Activated naive CD4-positive, alpha-beta T cell treated with anti-CD3 and anti-CD28 coated beads, Interleukin-2, amount 50 U/mL, for 24 hours (primary cell): ENCODE measurements around the gene VAMP3.
A peak's percentile ranks its signal among the peaks of the same experiment; 100 is the strongest.

Experiments
- H3K27ac Mint-ChIP-seq: one replicate; pipeline ENCODE4 v1.8.0; 2021; ENCODE audit warnings: mild to moderate bottlenecking, mixed read lengths
- H3K27me3 Mint-ChIP-seq: one replicate; pipeline ENCODE4 v1.8.0; 2021; ENCODE audit warnings: mixed read lengths
- H3K36me3 Mint-ChIP-seq: one replicate; pipeline ENCODE4 v1.8.0; 2021; ENCODE audit warnings: mixed read lengths
- H3K4me1 Mint-ChIP-seq: one replicate; pipeline ENCODE4 v1.8.0; 2021; ENCODE audit warnings: mixed read lengths
- H3K4me3 Mint-ChIP-seq: one replicate; pipeline ENCODE4 v1.8.0; 2021; ENCODE audit warnings: mild to moderate bottlenecking, mixed read lengths
- H3K9me3 Mint-ChIP-seq: one replicate; pipeline ENCODE4 v1.8.0; 2021; ENCODE audit warnings: mixed read lengths

Gene VAMP3

DNA sequence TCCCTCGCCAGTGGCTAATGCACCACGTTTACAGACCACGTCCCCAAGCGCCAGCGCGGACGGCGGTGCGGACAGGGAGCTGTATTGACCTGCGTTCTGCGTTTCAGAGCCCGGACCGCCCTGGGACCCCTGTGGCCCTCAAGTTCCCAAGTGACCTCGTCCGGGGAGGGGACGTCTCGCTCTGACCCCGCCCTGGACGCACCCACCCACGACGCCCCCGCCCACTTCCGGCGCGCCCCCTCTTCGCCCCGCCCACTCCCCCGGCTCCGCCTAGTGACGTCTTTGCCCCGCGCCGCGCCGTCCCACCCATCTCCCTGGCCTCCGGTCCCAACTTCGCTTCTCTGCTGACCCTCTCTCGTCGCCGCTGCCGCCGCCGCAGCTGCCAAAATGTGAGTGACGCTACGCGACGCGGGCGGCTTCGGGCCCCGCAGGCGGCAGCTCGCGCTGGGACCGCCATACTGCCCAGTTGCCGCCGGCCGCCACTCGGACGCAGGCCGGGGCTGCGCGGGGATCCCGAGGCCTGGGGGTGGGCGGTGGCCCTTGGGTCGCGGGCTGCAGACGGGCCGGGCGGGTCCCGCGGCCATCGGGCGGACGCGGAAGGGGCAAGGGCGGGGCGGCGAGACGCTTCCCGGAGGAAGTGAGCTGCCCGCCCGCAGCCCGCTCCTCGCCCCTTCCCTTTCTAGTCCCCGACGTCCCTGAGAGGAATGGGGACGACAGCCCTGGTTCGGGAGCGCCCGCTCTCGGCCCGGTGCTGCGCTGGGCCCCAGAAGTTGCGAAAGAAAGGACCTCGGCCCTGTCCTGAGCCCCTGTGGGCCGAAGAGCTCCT lies at the start of gene VAMP3:
Gene VAMP3, plus strand, starts transcription at position 300 of the 826 bp plus-strand sequence. Its CDS starts 88 bp downstream, at position 388.
- Mint-ChIP-seq H3K27me3 (no peaks in the 10 kb centered on the region), H3K36me3 (peaks cover 4% of the 10 kb centered on the region), H3K9me3 (no peaks in the 10 kb centered on the region), H3K4me3 (peak within 1 kb of the TSS; percentile 92), H3K4me1 (peaks cover 41% of the 10 kb centered on the region), H3K27ac (peak within 1 kb of the TSS; percentile 62)

DNA sequence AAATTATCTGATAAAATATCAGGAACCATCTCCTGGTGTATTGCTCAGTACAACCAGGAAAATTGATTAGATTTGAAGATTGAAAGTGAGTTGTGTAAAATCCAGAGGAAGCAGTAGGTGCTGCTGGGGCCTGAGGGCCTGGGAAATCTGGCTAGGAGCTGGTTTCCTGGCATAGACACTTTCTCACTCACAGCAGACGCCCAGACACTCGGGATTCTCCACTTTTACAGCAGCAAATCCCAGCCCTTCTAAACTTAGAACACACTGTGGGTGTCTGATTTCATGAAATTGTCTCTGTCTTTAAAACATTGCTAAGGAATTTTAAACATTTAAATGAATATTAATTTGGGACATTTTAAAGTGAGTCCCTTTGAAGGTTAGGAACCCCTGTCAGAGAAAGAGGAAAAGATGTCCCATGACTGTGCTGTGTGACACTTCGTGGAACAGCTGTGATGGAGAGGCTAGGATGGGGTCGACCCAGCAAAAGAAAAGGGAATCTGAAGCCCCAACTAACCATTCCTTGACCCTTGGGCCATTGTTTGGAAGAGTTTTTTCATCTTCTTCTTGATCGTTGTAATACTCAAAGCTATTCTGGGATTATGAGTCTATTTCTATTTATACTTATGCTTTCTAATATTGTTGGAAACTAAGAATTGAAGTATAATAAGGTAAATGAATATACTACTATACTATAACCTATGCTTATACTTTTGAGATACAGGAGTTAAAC lies 49.0 kb upstream of the VAMP3 start:
- Mint-ChIP-seq H3K27ac (no peak overlapping the region), H3K9me3 (no peaks in the 10 kb centered on the region), H3K36me3 (no peaks in the 10 kb centered on the region), H3K4me1 (peaks cover 6% of the 10 kb centered on the region), H3K27me3 (peaks cover 8% of the 10 kb centered on the region), H3K4me3 (no peak overlapping the region)

DNA sequence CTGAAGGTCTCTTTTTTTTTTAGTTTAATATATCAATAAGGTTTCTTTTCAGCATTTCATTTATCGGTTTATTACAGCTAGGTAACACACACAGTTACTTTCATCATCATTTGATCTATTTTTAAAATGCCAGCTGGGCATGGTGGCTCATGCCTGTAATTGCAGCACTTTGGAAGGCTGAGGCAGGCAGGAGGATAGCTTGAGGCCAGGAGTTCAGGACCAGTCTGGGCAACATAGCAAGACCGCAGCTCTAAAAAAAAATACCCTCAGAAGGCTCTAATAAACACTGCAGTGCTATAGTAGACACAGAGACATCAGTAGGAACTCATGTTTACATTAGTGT lies 48.5 kb upstream of the VAMP3 start:
- peaks cover 6% of the 10 kb centered on the region for H3K4me1 Mint-ChIP-seq
- no peaks in the 10 kb centered on the region for H3K9me3 Mint-ChIP-seq
- peaks cover 8% of the 10 kb centered on the region for H3K27me3 Mint-ChIP-seq

GRCh38 chr1:7726623-7727022 lies 44.5 kb upstream of the VAMP3 start:
- Mint-ChIP-seq H3K36me3 (no peaks in the 10 kb centered on the region), H3K27me3 (peaks cover 7% of the 10 kb centered on the region)

More for the DNA sequence above, 48.5 kb upstream of the VAMP3 start:
- no peak overlapping the region for H3K27ac Mint-ChIP-seq
- no peak overlapping the region for H3K4me3 Mint-ChIP-seq
- no peaks in the 10 kb centered on the region for H3K36me3 Mint-ChIP-seq

DNA sequence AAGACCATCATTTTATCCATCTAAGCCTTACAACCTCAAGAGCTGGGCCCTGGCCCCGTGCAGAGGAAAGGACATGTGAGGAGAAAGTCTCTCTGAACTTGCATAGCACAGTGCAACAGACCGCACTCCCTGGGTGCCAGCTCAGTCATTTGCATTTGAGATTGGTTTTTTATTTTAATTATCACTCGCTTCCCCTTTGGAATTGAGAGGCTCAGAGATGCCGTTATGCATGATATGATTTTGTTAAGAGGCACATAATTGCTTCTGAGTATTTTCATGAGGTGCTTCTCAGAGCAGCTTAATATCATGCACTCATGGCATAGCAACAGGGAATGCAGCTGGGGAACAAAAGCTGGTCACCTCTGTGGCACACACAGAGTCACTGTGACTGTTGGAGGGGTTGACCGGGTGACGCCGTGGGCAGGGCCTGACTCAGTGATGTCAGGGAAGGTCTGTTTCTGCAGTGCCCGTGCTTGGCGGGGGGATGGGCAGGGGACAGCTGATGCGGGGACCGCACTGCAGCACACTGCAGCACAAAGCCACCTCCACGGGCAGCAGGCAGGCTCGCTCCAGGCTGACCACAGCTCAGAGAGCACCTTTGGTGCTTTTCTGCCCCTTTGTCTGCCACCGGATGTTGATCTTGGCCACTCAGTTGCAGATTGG lies 43.2 kb upstream of the VAMP3 start:
- Mint-ChIP-seq H3K27me3 (peaks cover 7% of the 10 kb centered on the region), H3K9me3 (no peaks in the 10 kb centered on the region), H3K36me3 (no peaks in the 10 kb centered on the region), H3K4me1 (peaks cover 6% of the 10 kb centered on the region), H3K27ac (no peak overlapping the region), H3K4me3 (no peak overlapping the region)

More at GRCh38 chr1:7726623-7727022, 44.5 kb upstream of the VAMP3 start:
- no peak overlapping the region for H3K27ac Mint-ChIP-seq
- no peak overlapping the region for H3K4me3 Mint-ChIP-seq
- peaks cover 6% of the 10 kb centered on the region for H3K4me1 Mint-ChIP-seq
- no peaks in the 10 kb centered on the region for H3K9me3 Mint-ChIP-seq

- Mint-ChIP-seq H3K4me1 (peaks cover 6% of the 10 kb centered on the region), H3K36me3 (no peaks in the 10 kb centered on the region), H3K27me3 (peaks cover 6% of the 10 kb centered on the region), H3K9me3 (no peaks in the 10 kb centered on the region), H3K4me3 (no peak overlapping the region), H3K27ac (no peak overlapping the region)
Measured at GRCh38 chr1:7729761-7730160, 41.3 kb upstream of the VAMP3 start.

DNA sequence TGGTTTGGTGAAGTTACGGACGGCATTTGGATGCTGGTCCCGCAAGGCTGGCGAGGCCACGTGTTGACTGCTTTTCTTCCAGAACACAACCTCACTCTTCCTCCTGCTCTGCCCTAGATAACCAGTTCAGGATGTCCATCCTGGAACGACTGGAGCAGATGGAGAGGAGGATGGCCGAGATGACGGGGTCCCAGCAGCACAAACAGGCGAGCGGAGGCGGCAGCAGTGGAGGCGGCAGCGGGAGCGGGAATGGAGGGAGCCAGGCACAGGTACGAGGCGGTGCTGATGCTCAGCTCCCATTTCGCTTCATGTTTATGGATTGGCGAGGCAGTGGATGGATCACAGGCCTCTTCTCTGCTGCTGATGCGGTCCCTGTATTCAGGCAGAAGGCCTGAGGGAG lies 38.8 kb upstream of the VAMP3 start:
- H3K27me3 Mint-ChIP-seq = peaks cover 6% of the 10 kb centered on the region
- no peak overlapping the region for H3K27ac Mint-ChIP-seq
- H3K9me3 Mint-ChIP-seq = no peaks in the 10 kb centered on the region

GRCh38 chr1:7733276-7733675 lies 37.8 kb upstream of the VAMP3 start:
- H3K27ac Mint-ChIP-seq = no peak overlapping the region
- no peaks in the 10 kb centered on the region for H3K4me1 Mint-ChIP-seq
- H3K4me3 Mint-ChIP-seq = no peak overlapping the region
- H3K9me3 Mint-ChIP-seq = no peaks in the 10 kb centered on the region
- H3K36me3 Mint-ChIP-seq = no peaks in the 10 kb centered on the region
- peaks cover 6% of the 10 kb centered on the region for H3K27me3 Mint-ChIP-seq

More for the DNA sequence above, 38.8 kb upstream of the VAMP3 start:
- H3K36me3 Mint-ChIP-seq = no peaks in the 10 kb centered on the region
- H3K4me3 Mint-ChIP-seq = no peak overlapping the region
- no peaks in the 10 kb centered on the region for H3K4me1 Mint-ChIP-seq

- no peaks in the 10 kb centered on the region for H3K36me3 Mint-ChIP-seq
- no peaks in the 10 kb centered on the region for H3K4me1 Mint-ChIP-seq
- no peaks in the 10 kb centered on the region for H3K27me3 Mint-ChIP-seq
- no peak overlapping the region for H3K27ac Mint-ChIP-seq
- no peaks in the 10 kb centered on the region for H3K9me3 Mint-ChIP-seq
- no peak overlapping the region for H3K4me3 Mint-ChIP-seq
Measured at GRCh38 chr1:7738044-7738443, 33.1 kb upstream of the VAMP3 start.

DNA sequence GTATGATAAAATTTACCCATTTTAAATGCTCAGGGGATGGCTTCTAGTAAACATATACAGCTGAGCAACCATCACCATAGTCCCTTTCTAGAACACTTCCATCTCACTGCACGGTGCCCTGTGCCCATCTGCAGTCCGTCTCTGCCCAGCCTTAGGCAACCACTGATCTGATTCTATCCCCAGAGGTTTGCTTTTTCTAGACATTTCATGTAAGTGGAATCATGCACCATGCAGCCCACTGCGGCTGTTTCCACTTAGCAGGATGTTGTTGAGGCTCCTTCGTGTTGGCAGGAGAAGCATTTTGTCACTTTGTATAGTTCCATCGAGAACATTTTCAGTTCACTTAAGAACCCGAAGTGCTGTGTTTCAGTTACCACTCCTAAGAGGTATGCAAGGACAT lies 27.8 kb upstream of the VAMP3 start:
- Mint-ChIP-seq H3K27me3 (no peaks in the 10 kb centered on the region), H3K4me1 (no peaks in the 10 kb centered on the region), H3K4me3 (no peak overlapping the region), H3K9me3 (no peaks in the 10 kb centered on the region), H3K27ac (no peak overlapping the region), H3K36me3 (no peaks in the 10 kb centered on the region)

DNA sequence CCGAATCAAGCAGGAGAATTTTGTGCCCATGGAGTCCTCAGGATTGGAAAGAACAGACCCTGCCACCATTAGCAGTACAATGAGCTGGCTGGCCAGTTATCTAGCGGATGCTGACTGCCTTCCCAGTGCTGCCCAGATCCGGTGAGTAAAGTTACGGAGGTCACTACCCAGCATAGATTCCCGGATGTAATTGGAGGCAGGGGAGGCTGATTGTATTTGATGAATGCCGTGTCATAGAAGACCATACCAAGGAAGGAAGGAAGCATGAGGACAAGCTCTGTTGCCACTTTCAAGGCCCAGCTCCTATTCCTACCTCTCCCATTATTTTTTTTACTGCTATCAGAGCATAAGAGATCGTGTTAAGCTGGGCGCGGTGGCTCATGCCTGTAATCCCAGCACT lies 26.2 kb upstream of the VAMP3 start:
- H3K27ac Mint-ChIP-seq = no peak overlapping the region
- no peaks in the 10 kb centered on the region for H3K27me3 Mint-ChIP-seq
- no peaks in the 10 kb centered on the region for H3K9me3 Mint-ChIP-seq
- H3K4me1 Mint-ChIP-seq = no peaks in the 10 kb centered on the region
- no peak overlapping the region for H3K4me3 Mint-ChIP-seq
- H3K36me3 Mint-ChIP-seq = no peaks in the 10 kb centered on the region

DNA sequence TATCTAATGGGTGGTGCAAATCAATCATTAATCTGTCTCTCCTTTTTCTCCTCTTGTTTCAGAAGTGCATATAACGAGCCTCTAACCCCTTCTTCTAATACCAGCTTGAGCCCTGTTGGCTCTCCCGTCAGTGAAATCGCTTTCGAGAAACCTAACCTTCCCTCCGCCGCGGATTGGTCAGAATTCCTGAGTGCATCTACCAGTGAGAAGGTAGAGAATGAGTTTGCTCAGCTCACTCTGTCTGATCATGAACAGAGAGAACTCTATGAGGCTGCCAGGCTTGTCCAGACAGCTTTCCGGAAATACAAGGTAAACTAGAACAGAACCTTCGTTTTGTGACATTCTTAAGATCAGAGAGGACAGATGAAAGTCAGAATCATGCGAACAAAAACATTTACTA lies 25.3 kb upstream of the VAMP3 start:
- no peak overlapping the region for H3K4me3 Mint-ChIP-seq
- H3K4me1 Mint-ChIP-seq = no peaks in the 10 kb centered on the region
- no peaks in the 10 kb centered on the region for H3K27me3 Mint-ChIP-seq
- no peaks in the 10 kb centered on the region for H3K36me3 Mint-ChIP-seq
- H3K27ac Mint-ChIP-seq = no peak overlapping the region
- no peaks in the 10 kb centered on the region for H3K9me3 Mint-ChIP-seq

DNA sequence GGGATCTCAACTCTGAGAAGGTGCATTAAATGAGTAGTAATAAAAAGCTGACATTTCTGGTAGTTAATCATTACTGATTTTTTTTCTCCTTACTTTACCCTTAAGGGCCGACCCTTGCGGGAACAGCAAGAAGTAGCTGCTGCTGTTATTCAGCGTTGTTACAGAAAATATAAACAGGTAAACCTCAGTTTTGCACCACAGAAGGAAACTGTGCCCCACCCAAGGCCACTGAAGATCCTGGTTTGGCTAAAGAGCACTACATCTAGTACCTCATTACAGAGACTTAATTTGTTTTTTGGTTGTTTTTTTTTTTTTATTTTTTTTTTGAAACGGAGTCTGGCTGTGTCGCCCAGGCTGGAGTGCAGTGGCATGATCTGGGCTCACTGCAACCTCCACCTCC lies 23.5 kb upstream of the VAMP3 start:
- no peak overlapping the region for H3K27ac Mint-ChIP-seq
- no peaks in the 10 kb centered on the region for H3K36me3 Mint-ChIP-seq
- no peaks in the 10 kb centered on the region for H3K9me3 Mint-ChIP-seq
- peaks cover 7% of the 10 kb centered on the region for H3K4me1 Mint-ChIP-seq
- H3K27me3 Mint-ChIP-seq = no peaks in the 10 kb centered on the region
- H3K4me3 Mint-ChIP-seq = no peak overlapping the region

- Mint-ChIP-seq H3K4me1 (peaks cover 23% of the 10 kb centered on the region), H3K4me3 (no peak overlapping the region), H3K27ac (no peak overlapping the region), H3K27me3 (peaks cover 5% of the 10 kb centered on the region), H3K36me3 (no peaks in the 10 kb centered on the region), H3K9me3 (no peaks in the 10 kb centered on the region)
Measured at GRCh38 chr1:7749126-7749525, 22.0 kb upstream of the VAMP3 start.

DNA sequence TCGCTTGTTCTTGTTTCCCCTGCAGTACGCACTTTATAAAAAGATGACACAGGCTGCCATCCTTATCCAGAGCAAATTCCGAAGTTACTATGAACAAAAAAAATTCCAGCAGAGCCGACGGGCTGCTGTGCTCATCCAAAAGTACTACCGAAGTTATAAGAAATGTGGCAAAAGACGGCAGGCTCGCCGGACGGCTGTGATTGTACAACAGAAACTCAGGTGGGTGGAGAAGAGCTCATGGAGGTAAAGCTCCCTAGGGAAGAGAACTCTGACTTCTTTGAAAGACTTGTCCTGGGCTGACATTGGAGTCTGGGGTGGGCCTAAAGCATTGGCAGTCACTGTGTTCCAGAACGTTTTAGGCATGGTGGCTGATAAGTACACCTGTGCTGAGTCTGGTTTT lies 19.9 kb upstream of the VAMP3 start:
- H3K27me3 Mint-ChIP-seq = peaks cover 8% of the 10 kb centered on the region
- H3K27ac Mint-ChIP-seq = no peak overlapping the region
- no peak overlapping the region for H3K4me3 Mint-ChIP-seq
- no peaks in the 10 kb centered on the region for H3K9me3 Mint-ChIP-seq
- H3K4me1 Mint-ChIP-seq = peaks cover 25% of the 10 kb centered on the region
- no peaks in the 10 kb centered on the region for H3K36me3 Mint-ChIP-seq
